ENCODE measurements around the gene UNC13A.

Gene UNC13A
- total RNA-seq, result 0 to 0.77 (median 0.44) reads per million in 4 donors

- peak in 4 of 5 donors; percentile 23 to 41 (median 28) for DNase-seq
Measured at GRCh38 chr19:17687857-17688784, at the start of gene UNC13A. Gene UNC13A (minus strand): TSS chr19:17688354. CDS start chr19:17688199, 155 bp downstream.

- DNase-seq, result no peak
Measured at GRCh38 chr19:17737690-17738153, 49.6 kb upstream of the UNC13A start.

GRCh38 chr19:17735410-17735809 lies 47.3 kb upstream of the UNC13A start:
- no peak for DNase-seq

GRCh38 chr19:17734146-17734545 lies 46.0 kb upstream of the UNC13A start:
- DNase-seq, result no peak

- no peak for DNase-seq
Measured at GRCh38 chr19:17733127-17733526, 45.0 kb upstream of the UNC13A start.

GRCh38 chr19:17727843-17728242 lies 39.7 kb upstream of the UNC13A start:
- no peak for DNase-seq

- DNase-seq, result no peak
Measured at GRCh38 chr19:17726964-17727773, 39.0 kb upstream of the UNC13A start.

GRCh38 chr19:17726136-17726741 lies 38.1 kb upstream of the UNC13A start:
- no peak for DNase-seq

GRCh38 chr19:17725422-17726078 lies 37.4 kb upstream of the UNC13A start:
- no peak for DNase-seq

- no peak for DNase-seq
Measured at GRCh38 chr19:17724655-17725054, 36.5 kb upstream of the UNC13A start.

- DNase-seq, result no peak
Measured at GRCh38 chr19:17722655-17723240, 34.6 kb upstream of the UNC13A start.

GRCh38 chr19:17721821-17722220 lies 33.7 kb upstream of the UNC13A start:
- no peak for DNase-seq

GRCh38 chr19:17721111-17721628 lies 33.0 kb upstream of the UNC13A start:
- no peak for DNase-seq

- DNase-seq, result no peak
Measured at GRCh38 chr19:17720440-17720839, 32.3 kb upstream of the UNC13A start.

GRCh38 chr19:17719730-17720400 lies 31.7 kb upstream of the UNC13A start:
- DNase-seq, result peak in 1 of 5 donors; percentile 18

- peak in 4 of 5 donors; percentile 46 to 69 (median 56) for DNase-seq
Measured at GRCh38 chr19:17718947-17719711, 31.0 kb upstream of the UNC13A start, which contains the start of gene MAP1S. Gene MAP1S (plus strand): TSS chr19:17719480. CDS start chr19:17719503, 23 bp downstream.

GRCh38 chr19:17718550-17718946 lies 30.4 kb upstream of the UNC13A start:
- peak in 1 of 5 donors; percentile 35 for DNase-seq

GRCh38 chr19:17716309-17716929 lies 28.3 kb upstream of the UNC13A start:
- DNase-seq, result no peak

- DNase-seq, result no peak
Measured at GRCh38 chr19:17711851-17712250, 23.7 kb upstream of the UNC13A start.

GRCh38 chr19:17706750-17707181 lies 18.6 kb upstream of the UNC13A start:
- no peak for DNase-seq

Measured in T-helper 1 cell (primary cell).